ENCODE measurements around the gene NPC1.

Gene NPC1

GRCh38 chr18:23627970-23628369 is 41.7 kb upstream of the NPC1 start:
- Histone ChIP-seq H3K4me1 (ENCODE audit: control insufficient read depth, insufficient read depth, low read depth, low read length) (peaks cover 13% of the 10 kb centered on the region), H3K9ac (ENCODE audit: low read length) (no peak overlapping the region), H2BK12ac (ENCODE audit: low read length in 2 of 2) (no peak overlapping the region), H4K91ac (ENCODE audit: low read length) (no peak overlapping the region), H2AFZ (ENCODE audit: low read depth, low read length) (no peak overlapping the region), H2AK5ac (ENCODE audit: low read length, severe bottlenecking) (peak overlapping the region; percentile 90), H3K4me2 (ENCODE audit: low read length, poor library complexity, severe bottlenecking) (no peak overlapping the region), H3K27ac (ENCODE audit: low read length, poor library complexity, severe bottlenecking) (no peak overlapping the region), H3K14ac (ENCODE audit: low read length in 2 of 2) (no peak overlapping the region), H3K4me3 (ENCODE audit: insufficient read depth in 1 of 2, low read depth in 1 of 2, low read length in 2 of 2) (no peak overlapping the region), H4K8ac (ENCODE audit: low read length) (no peak overlapping the region), H2BK15ac (ENCODE audit: low read depth, poor library complexity, severe bottlenecking) (no peak overlapping the region), H3K27me3 (ENCODE audit: control insufficient read depth in 1 of 2, insufficient read depth in 1 of 2, low read length in 2 of 2) (no peaks in the 10 kb centered on the region), H2BK120ac (ENCODE audit: low read depth, low read length) (no peak overlapping the region), H3K9me3 (ENCODE audit: control insufficient read depth, low read length) (no peaks in the 10 kb centered on the region), H3K79me1 (replicated peaks; ENCODE audit: low read length, poor library complexity, severe bottlenecking) (no peaks in the 10 kb centered on the region), H3K36me3 (ENCODE audit: control insufficient read depth in 1 of 2, insufficient read depth in 2 of 2, low read depth in 1 of 2, low read length in 2 of 2) (peaks cover 0 to 36% of the 10 kb centered on the region in 2 experiments), H2BK5ac (ENCODE audit: low read depth, low read length, poor library complexity, severe bottlenecking) (no peak overlapping the region), H3K23ac (ENCODE audit: low read length in 2 of 2) (no peak overlapping the region), H3K18ac (ENCODE audit: low read depth in 1 of 2, low read length in 2 of 2) (no peak overlapping the region), H3K4ac (ENCODE audit: low read depth in 1 of 2, low read length in 2 of 2) (no peak overlapping the region)
- DNase-seq = no peak

- Histone ChIP-seq H2BK5ac (ENCODE audit: low read depth, low read length, poor library complexity, severe bottlenecking) (no peak overlapping the region), H3K27ac (ENCODE audit: low read length, poor library complexity, severe bottlenecking) (peak overlapping the region; percentile 82), H2AFZ (ENCODE audit: low read depth, low read length) (no peak overlapping the region), H3K27me3 (ENCODE audit: control insufficient read depth in 1 of 2, insufficient read depth in 1 of 2, low read length in 2 of 2) (no peaks in the 10 kb centered on the region), H4K91ac (ENCODE audit: low read length) (no peak overlapping the region), H3K4me3 (ENCODE audit: insufficient read depth in 1 of 2, low read depth in 1 of 2, low read length in 2 of 2) (no peak overlapping the region), H2BK120ac (ENCODE audit: low read depth, low read length) (no peak overlapping the region), H3K4ac (ENCODE audit: low read depth in 1 of 2, low read length in 2 of 2) (no peak overlapping the region), H3K18ac (ENCODE audit: low read depth in 1 of 2, low read length in 2 of 2) (no peak overlapping the region), H3K36me3 (ENCODE audit: control insufficient read depth in 1 of 2, insufficient read depth in 2 of 2, low read depth in 1 of 2, low read length in 2 of 2) (peaks cover 0 to 32% of the 10 kb centered on the region in 2 experiments), H2AK5ac (ENCODE audit: low read length, severe bottlenecking) (no peak overlapping the region), H3K79me1 (replicated peaks; ENCODE audit: low read length, poor library complexity, severe bottlenecking) (no peaks in the 10 kb centered on the region), H3K14ac (ENCODE audit: low read length in 2 of 2) (no peak overlapping the region), H2BK15ac (ENCODE audit: low read depth, poor library complexity, severe bottlenecking) (no peak overlapping the region), H3K4me1 (ENCODE audit: control insufficient read depth, insufficient read depth, low read depth, low read length) (peaks cover 13% of the 10 kb centered on the region), H3K23ac (ENCODE audit: low read length in 2 of 2) (no peak overlapping the region), H2BK12ac (ENCODE audit: low read length in 2 of 2) (no peak overlapping the region), H3K9ac (ENCODE audit: low read length) (no peak overlapping the region), H3K4me2 (ENCODE audit: low read length, poor library complexity, severe bottlenecking) (no peak overlapping the region), H3K9me3 (ENCODE audit: control insufficient read depth, low read length) (no peaks in the 10 kb centered on the region), H4K8ac (ENCODE audit: low read length) (no peak overlapping the region)
- 60% methylated on average over 2 of the region's 3 CpGs for WGBS
- DNase-seq = peak; percentile 70
These were observed 41.0 kb upstream of the NPC1 start for GRCh38 chr18:23627321-23627720.

- no peak overlapping the region for H2BK120ac ChIP-seq (ENCODE audit: low read depth, low read length)
These were observed 40.4 kb upstream of the NPC1 start for GRCh38 chr18:23626451-23627279.

GRCh38 chr18:23623040-23623439 is 36.7 kb upstream of the NPC1 start:
- H3K4ac ChIP-seq (ENCODE audit: low read depth in 1 of 2, low read length in 2 of 2) = no peak overlapping the region
- no peaks in the 10 kb centered on the region for H3K27me3 ChIP-seq (ENCODE audit: control insufficient read depth in 1 of 2, insufficient read depth in 1 of 2, low read length in 2 of 2)
- H2BK5ac ChIP-seq (ENCODE audit: low read depth, low read length, poor library complexity, severe bottlenecking) = no peak overlapping the region
- H4K91ac ChIP-seq (ENCODE audit: low read length) = no peak overlapping the region
- H3K4me1 ChIP-seq (ENCODE audit: control insufficient read depth, insufficient read depth, low read depth, low read length) = peaks cover 26% of the 10 kb centered on the region
- H3K27ac ChIP-seq (ENCODE audit: low read length, poor library complexity, severe bottlenecking) = no peak overlapping the region
- H3K9me3 ChIP-seq (ENCODE audit: control insufficient read depth, low read length) = no peaks in the 10 kb centered on the region
- no peak overlapping the region for H3K23ac ChIP-seq (ENCODE audit: low read length in 2 of 2)
- H4K8ac ChIP-seq (ENCODE audit: low read length) = no peak overlapping the region
- WGBS = 100% methylated on average over 1 of the region's 3 CpGs
- no peak overlapping the region for H2BK12ac ChIP-seq (ENCODE audit: low read length in 2 of 2)
- no peaks in the 10 kb centered on the region for H3K79me1 ChIP-seq (replicated peaks; ENCODE audit: low read length, poor library complexity, severe bottlenecking)
- no peak overlapping the region for H2BK15ac ChIP-seq (ENCODE audit: low read depth, poor library complexity, severe bottlenecking)
- H2AFZ ChIP-seq (ENCODE audit: low read depth, low read length) = no peak overlapping the region
- H3K9ac ChIP-seq (ENCODE audit: low read length) = no peak overlapping the region
- DNase-seq = no peak
- H3K18ac ChIP-seq (ENCODE audit: low read depth in 1 of 2, low read length in 2 of 2) = no peak overlapping the region
- H2BK120ac ChIP-seq (ENCODE audit: low read depth, low read length) = no peak overlapping the region
- H2AK5ac ChIP-seq (ENCODE audit: low read length, severe bottlenecking) = no peak overlapping the region
- H3K4me2 ChIP-seq (ENCODE audit: low read length, poor library complexity, severe bottlenecking) = no peak overlapping the region
- H3K36me3 ChIP-seq (ENCODE audit: control insufficient read depth in 1 of 2, insufficient read depth in 2 of 2, low read depth in 1 of 2, low read length in 2 of 2) = peaks cover 0 to 16% of the 10 kb centered on the region in 2 experiments
- H3K4me3 ChIP-seq (ENCODE audit: insufficient read depth in 1 of 2, low read depth in 1 of 2, low read length in 2 of 2) = no peak overlapping the region
- no peak overlapping the region for H3K14ac ChIP-seq (ENCODE audit: low read length in 2 of 2)

More at GRCh38 chr18:23626451-23627279, 40.4 kb upstream of the NPC1 start:
- Histone ChIP-seq H3K14ac (ENCODE audit: low read length in 2 of 2) (no peak overlapping the region), H3K23ac (ENCODE audit: low read length in 2 of 2) (no peak overlapping the region), H3K18ac (ENCODE audit: low read depth in 1 of 2, low read length in 2 of 2) (no peak overlapping the region), H2AK5ac (ENCODE audit: low read length, severe bottlenecking) (no peak overlapping the region), H3K4me1 (ENCODE audit: control insufficient read depth, insufficient read depth, low read depth, low read length) (peaks cover 16% of the 10 kb centered on the region), H3K36me3 (ENCODE audit: control insufficient read depth in 1 of 2, insufficient read depth in 2 of 2, low read depth in 1 of 2, low read length in 2 of 2) (peaks cover 0 to 32% of the 10 kb centered on the region in 2 experiments), H3K4me2 (ENCODE audit: low read length, poor library complexity, severe bottlenecking) (peak overlapping the region; percentile 19), H3K4me3 (ENCODE audit: insufficient read depth in 1 of 2, low read depth in 1 of 2, low read length in 2 of 2) (no peak overlapping the region), H3K9me3 (ENCODE audit: control insufficient read depth, low read length) (no peaks in the 10 kb centered on the region), H3K9ac (ENCODE audit: low read length) (no peak overlapping the region), H3K27me3 (ENCODE audit: control insufficient read depth in 1 of 2, insufficient read depth in 1 of 2, low read length in 2 of 2) (no peaks in the 10 kb centered on the region), H4K91ac (ENCODE audit: low read length) (no peak overlapping the region), H2BK12ac (ENCODE audit: low read length in 2 of 2) (no peak overlapping the region), H2AFZ (ENCODE audit: low read depth, low read length) (no peak overlapping the region), H3K79me1 (replicated peaks; ENCODE audit: low read length, poor library complexity, severe bottlenecking) (no peaks in the 10 kb centered on the region), H4K8ac (ENCODE audit: low read length) (no peak overlapping the region), H2BK5ac (ENCODE audit: low read depth, low read length, poor library complexity, severe bottlenecking) (no peak overlapping the region), H3K4ac (ENCODE audit: low read depth in 1 of 2, low read length in 2 of 2) (no peak overlapping the region), H3K27ac (ENCODE audit: low read length, poor library complexity, severe bottlenecking) (peak overlapping the region; percentile 82), H2BK15ac (ENCODE audit: low read depth, poor library complexity, severe bottlenecking) (no peak overlapping the region)
- DNase-seq = no peak
- 88% methylated on average over 2 of the region's 4 CpGs for WGBS
